HG02798 (cell line): ENCODE results near the gene DES.
"Not testable (repeated sequence)": the region's sequence is repeated elsewhere in the genome, so short reads cannot be mapped to it uniquely, and the experiment has no call there.

Experiments used
- ATAC-seq: cut with Tn5 transposase; IDR thresholded peaks from one replicate; pipeline ENCODE4 v1.9.1; 2021; ENCODE audit warnings: mild to moderate bottlenecking; ENCODE audit not compliant: unreplicated experiment, poor library complexity

DES gene

DNA sequence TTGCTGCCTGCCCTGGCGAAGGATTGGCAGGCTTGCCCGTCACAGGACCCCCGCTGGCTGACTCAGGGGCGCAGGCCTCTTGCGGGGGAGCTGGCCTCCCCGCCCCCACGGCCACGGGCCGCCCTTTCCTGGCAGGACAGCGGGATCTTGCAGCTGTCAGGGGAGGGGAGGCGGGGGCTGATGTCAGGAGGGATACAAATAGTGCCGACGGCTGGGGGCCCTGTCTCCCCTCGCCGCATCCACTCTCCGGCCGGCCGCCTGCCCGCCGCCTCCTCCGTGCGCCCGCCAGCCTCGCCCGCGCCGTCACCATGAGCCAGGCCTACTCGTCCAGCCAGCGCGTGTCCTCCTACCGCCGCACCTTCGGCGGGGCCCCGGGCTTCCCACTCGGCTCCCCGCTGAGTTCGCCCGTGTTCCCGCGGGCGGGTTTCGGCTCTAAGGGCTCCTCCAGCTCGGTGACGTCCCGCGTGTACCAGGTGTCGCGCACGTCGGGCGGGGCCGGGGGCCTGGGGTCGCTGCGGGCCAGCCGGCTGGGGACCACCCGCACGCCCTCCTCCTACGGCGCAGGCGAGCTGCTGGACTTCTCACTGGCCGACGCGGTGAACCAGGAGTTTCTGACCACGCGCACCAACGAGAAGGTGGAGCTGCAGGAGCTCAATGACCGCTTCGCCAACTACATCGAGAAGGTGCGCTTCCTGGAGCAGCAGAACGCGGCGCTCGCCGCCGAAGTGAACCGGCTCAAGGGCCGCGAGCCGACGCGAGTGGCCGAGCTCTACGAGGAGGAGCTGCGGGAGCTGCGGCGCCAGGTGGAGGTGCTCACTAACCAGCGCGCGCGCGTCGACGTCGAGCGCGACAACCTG, at the start of gene DES:
Gene DES (plus strand): TSS at position 223 of the 857 bp plus-strand sequence. CDS start 86 bp downstream, at position 309.
- no peak for ATAC-seq

DNA sequence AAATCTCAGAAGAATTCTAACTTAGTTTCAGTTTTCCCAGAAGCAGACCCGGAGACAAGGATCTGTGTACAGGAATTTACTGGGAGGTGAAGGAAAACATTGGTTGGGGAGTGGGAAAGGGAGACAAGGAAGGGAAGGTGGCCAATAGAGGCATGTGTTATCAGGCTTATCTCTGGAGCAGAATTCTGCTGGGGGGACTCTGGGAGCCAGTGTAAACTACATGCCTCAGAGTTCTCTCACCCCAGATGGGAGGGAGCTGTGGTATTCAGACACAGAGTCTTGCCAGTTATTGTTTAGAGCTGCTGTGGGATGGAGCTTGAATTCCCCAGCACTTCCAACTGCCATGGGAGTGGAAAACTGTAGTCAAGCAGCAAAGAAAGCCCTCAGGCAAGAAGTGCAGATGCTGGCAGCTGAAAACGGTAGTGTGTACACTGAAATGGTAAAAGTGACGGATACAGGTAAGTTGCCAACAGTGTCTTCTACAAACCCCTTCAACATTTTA, 49.4 kb upstream of the DES start:
- ATAC-seq: no peak

DNA sequence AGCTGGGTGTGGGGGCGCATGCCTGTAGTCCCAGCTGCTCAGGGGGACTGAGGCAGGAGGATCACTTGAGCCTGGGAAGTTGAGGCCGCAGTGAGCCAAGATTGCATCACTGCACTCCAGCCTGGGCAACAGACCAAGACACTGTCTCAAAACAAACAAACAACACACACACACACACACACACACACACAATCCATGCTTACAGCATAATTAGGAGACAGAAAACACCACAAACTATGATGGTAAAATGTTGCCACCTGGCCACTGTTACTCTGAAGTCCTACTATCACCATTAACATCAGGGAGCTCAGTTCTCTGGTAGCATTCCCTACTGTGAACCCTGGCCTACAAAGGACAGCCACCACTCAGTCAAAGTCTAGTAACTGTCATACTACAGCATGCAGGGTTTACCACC, 48.7 kb upstream of the DES start:
- ATAC-seq: no peak

DNA sequence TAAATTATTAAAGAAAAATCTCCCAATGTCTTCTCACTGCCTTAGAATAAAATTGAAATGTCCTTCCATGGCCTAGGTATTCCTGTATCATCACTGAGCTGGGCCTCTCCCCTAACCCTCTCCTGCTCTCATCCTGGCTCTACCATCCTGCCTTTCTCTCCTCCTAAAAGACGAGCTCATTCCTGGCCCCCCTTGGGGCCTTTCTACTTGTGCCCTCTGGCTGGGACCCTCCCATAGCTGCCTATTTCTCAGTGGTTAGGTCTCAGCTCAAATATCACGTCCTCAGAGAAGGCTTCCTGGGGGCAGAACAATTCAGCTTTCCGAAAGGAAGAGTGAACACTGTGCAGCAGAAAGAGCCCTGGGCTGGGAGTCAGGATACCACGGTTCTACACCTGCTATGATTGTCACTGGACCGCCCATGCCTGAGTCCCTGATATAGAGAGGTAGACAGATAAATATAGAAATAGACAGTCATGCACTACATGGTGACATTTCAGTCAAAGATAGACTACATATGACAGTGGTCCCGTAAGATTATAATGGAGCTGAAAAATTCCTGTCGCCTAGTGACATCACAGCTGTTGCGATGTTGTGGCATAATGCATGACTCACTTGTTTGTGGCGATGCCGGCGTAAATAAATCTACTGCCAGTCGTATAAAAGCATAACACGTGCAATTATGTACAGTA, 39.9 kb upstream of the DES start:
- ATAC-seq: no peak

DNA sequence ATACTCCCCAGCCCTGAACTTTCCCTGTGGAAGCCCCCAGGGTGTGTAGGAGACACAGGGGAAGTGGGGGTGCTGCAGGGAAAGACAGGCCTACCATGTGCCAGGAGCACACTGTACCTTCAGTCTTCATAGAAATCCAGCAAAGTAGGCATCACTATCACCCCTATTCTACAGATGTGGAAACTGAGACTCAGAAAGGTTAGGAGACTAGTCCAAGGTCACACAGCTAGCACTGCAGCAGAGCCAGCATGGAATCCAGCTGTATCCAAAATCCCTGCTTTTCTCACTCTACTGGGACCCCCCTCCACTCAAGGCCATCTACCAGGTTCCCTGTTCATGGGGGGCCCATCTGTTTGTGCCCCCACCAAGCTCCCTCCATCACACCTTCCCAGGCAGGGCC, 37.3 kb upstream of the DES start:
- ATAC-seq: no peak

DNA sequence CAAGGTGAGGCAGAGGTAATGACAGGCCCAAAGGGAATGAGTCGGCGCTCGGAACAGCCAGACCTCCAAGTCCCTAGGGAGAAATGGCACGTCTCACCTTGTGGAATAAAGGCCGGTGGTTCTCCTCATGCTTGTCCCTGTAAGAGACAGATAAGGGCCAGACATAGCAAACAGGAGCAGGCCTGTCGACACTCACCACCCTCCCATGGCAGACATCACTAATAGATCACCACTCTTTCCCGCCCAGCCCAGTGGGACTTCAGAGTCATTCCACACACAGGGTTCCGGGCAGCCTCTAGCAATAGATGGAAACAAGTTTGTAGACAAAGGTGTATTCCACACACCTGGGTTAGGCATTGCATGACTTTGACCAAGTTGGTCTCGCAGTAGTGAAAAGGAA, 36.7 kb upstream of the DES start:
- no peak for ATAC-seq

DNA sequence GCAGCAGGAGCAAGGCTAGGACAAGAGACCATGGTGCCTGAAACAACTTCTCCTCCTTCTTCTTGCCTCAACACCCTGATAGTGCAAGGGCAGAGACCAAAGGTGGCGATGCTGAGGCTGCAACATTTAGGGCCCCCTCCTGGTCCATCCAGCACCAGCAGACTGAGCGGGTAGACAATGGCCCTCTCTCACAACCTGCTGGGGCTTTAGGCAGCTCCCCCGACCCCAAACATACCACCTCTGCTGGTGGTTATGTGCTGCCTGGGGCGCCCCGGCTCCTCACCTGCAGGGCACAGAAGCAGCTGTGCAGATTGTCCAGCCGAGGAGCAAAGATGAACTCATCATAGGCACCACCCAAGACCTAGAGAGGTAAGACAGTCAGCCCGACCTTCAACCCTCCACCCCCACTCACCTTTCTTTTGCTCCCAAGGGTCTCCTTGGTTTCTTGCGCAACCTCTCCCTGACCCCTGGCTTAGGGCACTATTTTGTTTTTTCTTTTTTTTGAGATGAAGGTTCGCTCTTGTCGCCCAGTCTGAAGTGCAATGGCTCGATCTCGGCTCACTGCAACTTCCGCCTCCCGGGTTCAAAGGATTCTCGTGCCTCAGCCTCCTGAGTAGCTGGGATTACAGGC, 34.0 kb upstream of the DES start:
- no peak for ATAC-seq

DNA sequence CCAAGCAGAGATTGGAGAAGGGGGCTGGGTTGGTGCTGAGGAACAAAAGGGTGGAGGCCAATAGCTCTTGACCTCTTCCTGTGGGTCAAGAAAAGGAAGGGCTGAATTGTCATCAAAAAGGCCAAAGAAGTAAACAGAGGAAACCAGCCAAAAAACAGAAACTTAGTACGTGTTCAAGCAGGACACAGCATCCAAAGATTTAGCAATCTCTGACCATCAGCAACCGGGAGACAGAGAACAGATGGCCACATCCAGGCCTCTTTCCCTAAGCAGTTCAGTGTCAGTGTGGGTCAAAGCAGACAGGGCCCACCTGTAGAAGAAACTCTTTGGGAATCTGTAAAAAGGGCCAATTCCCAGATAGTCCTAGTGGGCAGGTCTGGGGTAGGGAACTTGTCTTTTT, 33.3 kb upstream of the DES start:
- no peak for ATAC-seq

DNA sequence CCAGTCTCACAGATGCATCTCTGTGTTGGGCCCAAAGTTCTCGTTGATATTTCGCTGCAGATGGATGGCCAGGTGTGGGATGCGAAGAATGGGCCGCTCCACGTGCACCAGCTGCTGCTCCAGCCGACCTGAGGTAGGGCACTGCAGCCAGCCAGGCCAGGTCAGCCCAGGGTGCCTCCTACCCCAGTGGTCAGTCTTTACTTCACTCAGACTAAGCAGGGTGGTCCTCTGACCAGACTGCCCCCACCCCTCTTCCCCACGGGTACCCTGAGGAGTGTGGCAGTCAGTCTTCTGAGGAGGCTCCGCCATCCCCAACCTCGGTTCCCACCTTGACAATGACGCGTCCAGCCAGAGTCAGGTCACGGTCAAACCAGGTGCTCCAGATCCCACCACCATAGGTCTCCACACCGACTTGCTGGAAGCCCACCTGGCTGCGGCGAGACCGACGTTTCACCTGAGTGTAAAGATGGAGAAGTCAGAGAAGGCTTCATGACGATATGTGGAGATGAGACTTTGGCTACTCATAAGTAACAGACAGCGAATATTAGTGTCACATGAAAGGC, 32.1 kb upstream of the DES start:
- no peak for ATAC-seq

DNA sequence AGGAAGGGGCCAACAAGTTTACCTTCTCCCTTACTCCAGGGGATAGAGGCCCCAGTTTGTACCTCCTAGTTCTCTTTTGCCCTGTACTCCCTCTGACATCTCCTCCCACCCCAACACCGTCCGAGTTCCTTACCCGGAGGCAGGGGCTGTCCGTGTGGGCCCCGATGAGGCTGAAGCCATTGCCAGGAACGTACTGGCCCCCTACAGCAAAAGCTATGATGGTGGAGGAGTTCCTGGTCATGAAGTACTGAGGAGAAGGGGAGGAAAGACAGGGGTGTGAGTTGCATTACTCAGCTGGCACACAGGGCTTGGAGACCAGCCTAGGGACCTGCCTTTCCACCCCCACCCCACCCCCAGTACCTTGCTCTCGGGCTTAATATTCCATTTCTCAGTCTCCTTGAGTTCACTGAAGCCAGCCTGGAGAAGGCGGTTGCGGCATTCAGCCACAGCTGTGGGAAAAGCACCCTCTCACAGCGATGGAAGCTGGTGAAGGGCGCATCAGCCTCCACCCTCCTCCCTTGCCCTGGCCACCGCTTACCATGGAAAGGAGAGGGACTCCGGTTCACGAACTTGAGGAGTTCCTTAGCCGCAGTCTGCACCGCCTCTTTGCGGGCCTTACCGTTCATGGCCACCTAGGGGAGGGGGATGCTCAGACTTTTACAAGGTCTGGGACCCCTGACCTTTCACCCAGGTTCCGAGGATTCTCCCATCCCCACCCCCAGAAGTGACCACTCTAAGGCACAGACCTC, 31.5 kb upstream of the DES start:
- no peak for ATAC-seq

DNA sequence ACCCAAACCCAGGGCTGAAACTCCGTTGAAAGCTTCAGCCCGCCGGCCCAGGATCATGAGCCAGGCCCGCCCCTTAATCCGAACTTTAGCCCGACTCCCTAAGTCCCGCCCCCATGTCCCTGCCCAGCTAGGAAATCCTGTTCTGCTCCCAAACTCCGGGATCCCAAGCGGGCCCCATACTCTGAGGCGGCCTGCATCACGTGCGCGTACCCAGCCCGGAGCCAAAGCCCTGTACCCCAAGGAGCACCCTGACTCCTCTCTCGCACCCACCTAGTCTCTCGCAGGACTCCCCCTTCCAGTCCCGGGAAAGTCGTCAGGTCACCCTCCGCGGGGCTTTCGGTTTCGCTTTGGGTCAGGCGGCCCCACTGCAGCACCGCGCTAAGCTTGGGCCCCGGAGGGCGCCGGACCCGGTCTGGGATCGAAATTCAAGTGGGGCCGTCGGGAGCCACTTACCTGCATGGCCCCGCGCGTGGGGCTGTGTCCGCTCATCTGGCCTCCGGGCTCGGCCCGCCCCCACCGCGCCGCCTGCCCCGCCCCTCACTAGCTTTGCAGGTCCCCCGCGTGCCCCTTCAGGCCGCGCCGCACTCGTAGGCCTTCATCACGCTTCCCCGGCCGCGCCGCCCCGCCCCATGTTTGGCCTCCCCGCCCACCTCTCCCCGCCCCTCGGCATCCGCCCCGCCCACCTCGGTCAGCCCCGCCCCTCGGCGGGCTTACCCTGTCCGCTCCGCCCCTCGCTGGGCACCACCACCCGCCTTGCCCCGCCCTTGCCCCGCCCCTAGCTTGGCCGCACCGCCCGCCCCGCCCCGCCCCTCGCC, 30.7 kb upstream of the DES start, which contains the start of gene DNPEP:
Gene DNPEP (minus strand): TSS at position 607 of the 815 bp plus-strand sequence. CDS start 118 bp downstream, at position 489.
- ATAC-seq: peak; percentile 66

DNA sequence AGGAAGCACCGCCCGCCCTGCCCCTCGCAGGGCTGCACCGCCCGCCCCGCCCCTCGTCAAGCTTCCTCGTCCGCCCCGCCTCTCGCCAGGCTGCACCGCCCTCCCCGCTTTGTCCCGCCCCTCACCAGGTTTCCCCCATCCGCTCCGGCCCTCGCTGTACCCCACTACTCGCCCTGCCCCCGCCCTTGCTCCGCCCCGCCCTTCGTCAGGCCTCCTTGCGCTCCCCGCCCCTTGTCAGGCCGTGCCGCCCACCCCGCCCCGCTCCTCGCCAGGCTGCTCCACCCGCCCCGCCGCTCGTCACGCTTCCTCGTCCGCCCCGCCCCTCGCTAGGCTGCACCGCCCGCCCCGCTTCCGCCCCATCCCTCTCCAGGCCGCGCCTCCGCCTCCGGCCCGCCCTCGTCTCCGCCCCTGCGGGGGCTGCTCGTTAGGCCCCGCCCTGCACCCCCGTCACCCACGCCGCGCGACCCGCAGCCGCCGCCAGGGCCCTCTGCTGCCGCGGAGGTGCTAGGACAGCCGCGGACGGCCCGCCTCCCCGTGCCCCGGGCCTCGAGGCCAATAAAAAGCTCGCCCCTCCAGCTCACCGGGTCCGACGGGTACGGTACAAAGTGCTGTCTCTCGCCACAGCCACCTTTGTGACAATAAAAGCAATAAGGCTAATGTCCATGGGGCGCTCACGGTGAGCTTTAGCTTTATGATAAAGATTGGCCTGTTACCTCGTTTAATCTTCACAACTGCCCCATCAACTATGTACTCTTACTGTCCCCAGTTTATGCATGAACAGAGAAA, 29.9 kb upstream of the DES start:
- ATAC-seq: peak; percentile 84

DNA sequence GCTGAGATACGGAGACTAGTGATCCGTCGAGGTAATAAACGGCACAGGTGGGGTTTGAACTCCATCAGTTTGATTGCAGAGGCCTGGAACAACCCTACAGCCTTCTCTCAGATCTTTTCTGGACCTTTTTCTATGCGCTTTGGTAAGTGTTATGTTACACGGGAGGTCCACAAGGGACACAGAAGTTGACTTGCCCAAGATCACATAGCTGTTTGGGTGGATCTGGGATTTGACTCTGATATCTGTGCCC, 29.3 kb upstream of the DES start:
- no peak for ATAC-seq

DNA sequence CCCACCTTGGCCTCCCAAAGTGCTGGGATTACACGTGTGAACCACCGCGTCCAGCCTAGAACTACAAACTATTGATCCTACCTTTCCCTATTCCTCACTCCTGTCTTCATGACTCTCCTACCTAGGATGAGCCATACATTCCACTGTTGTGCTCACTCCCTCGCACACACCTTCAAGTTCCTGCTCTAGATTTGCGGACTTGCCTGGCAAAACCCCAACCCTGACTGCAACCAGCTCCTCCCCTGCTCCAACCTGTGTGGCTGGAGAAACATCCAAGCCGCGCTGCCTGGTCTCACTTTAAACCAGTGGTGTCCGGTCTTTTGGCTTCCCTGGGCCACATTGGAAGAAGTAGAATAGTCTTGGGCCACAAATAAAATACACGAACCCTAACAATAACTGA, 25.4 kb upstream of the DES start:
- no peak for ATAC-seq

DNA sequence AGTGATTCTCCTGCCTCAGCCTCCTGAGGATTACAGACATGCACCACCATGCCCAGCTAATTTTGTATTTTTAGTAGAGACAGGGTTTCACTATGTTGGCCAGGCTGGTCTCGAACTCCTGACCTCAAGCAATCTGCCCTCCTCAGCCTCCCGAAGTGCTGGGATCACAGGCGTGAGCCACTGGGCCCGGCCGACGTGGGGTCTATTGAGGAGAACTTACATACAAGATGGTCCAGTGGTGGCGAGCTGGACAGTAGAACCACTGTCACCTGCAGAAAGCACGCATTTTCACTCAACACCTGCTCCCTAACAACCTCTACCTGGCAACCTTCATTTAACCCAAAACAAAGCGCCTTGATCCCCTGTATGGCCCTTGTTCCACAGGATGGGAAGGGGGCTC, 23.1 kb upstream of the DES start:
- not testable (repeated sequence) for ATAC-seq

DNA sequence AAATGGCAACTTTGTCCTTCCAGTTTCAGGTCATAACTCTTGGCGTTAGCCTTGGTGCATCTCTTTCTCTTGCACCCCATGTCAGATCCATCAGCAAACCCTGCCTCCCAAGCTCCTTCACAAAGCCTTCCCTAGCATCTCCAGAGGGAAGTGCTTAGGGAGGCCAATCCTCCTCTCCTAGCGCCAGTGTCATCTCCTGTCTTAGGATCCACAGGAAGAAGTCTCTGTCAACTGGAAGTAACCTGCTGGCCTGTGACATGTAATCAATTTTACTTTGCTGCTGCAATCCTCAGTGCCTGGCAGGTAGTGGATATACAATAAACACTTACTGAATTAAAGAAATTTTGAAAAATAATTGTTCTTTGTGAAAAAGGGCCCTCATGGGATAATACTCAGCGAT, 22.6 kb upstream of the DES start:
- no peak for ATAC-seq

DNA sequence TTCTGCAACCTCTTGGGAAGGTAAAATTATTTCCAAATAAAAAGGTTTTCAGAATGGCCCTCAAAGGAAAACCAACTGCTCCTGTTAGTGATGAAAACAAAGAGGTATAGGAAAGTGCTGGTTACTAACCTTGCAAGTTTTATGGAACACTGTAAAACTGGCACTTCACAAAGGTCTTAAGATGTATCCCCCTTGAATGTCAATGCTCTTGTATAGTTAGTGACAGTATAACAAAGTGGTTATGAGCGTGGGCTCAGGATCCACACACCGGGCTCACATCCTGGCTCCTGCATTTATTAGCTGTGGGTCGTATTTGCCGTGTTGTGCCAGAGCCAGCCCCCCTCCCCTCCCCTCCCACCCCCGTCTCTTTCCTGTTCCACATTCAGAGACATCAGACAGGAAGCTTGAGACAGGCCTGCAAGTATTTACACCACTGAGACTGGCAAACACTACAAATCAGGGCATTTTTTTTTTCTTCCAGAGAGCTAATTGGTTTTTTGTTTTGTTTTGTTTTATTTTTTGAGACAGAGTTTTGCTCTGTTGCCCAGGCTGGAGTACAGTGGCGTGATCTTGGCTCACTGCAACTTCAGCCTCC, 21.2 kb upstream of the DES start:
- no peak for ATAC-seq

DNA sequence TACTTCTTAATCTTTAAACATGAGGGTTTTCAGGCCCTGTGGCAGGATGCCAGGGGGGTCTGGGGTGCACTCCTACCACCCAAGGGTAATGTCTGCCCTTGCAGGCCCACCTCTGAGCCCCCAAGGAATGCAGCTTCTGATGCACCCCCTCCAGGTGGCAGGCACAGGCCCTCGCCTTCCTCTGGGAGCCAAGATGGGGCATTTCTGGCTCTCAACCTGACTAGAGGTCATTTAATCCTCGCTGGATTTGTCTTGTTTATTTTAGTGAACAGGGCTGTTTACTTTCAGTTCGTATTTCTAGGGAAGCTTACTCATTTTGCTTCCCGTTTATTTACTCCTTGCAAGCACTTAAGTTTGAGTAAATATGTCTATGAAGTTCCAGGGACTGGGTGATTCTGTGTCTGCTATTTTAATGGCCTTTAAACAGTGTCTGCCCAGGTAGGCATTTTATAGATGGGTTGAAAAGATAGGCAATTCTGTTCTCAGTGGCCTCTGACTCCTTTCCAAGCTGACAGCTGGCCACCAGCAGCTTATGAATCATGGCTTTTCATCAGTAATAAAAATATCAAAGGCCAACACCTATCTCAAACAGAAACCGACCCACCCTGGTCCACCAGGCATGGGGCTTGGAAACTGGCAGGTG, 19.3 kb upstream of the DES start:
- ATAC-seq: no peak
